T-helper 1 cell (primary cell): ENCODE measurements around the gene SMTN.
"Not testable (repeated sequence)": the region's sequence is repeated elsewhere in the genome, so short reads cannot be mapped to it uniquely, and the experiment has no call there.

ENCODE experiments used
- DNase-seq, 5 donors: peaks; one replicate each; pipeline ENCODE4 v3.0.0-alpha.2; 2012 to 2020

Gene SMTN

GRCh38 chr22:31073545-31074145 is 7.5 kb upstream of the SMTN start:
- DNase-seq = not testable (repeated sequence)

GRCh38 chr22:31075961-31076360 is 5.2 kb upstream of the SMTN start:
- DNase-seq = no peak

GRCh38 chr22:31077681-31078080 is 3.4 kb upstream of the SMTN start:
- no peak for DNase-seq

GRCh38 chr22:31078389-31078788 is 2.7 kb upstream of the SMTN start:
- DNase-seq = not testable (repeated sequence)

DNA sequence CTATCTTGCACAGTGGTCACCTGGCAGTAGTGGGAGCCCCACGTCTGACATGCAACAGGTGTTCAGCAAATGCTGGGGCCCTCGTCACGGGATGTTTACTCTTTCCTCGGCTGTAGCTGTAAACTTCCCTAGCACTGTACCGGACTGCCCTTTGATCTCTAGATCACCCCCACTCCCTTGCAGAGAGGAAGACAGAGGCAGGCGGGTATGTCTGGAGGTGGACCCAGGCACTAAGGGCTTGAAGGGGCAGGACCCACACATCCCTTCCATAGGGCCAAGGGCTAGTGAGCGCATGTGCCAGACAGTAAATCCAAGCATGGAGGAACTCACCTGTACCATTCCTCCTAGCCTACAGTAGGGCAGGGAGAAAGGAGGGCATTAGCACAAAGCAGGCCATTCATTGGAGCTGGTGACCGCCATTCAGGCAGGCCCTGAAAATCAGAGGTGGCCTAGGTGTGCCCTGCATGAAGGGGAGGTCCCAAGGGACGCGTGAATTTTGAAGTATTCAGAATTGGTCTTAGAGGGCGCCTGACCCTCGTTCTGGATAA is 1.9 kb upstream of the SMTN start:
- DNase-seq = no peak

GRCh38 chr22:31080164-31080847 is 812 bp upstream of the SMTN start:
- no peak for DNase-seq

GRCh38 chr22:31081963-31082605 is 966 bp downstream of the SMTN start:
- no peak for DNase-seq

DNA sequence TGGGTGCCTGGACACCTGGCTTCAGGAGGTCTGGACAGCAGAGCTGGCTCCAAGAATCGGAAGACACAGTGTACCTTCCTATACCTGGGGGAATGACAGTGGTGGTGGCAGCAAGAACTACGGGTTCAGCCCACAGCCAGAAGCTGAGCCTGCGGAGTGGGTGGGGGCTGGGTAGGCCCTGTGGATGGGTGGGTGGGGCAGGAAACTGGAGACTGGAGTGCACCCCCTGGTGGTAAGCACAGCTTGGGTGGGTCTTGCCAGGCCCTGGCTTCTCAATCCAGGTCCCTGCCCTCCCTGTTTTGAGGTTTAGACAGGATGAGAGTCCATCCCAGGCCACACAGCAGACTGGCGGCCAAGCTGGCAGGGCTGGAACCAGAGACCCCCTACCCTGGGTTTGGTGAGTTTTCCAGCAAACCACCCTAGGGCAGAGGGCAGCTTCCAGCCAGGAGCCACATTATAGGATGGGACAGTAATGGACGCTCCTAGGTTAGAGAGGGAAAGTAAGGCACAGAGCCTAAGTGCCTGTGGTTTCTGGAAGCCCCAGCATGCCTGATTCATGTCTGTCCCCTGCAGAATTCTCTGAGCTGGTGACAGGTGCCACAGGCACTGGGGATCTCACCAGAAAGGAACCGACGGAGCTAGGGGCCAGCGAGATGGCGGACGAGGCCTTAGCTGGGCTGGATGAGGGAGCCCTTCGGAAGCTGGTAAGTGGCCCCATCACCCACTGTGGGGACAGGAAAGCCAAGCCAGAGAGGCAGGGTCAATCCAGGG is 1.7 kb downstream of the SMTN start:
- DNase-seq = peak in 2 of 5 donors; percentile 31 to 40

DNA sequence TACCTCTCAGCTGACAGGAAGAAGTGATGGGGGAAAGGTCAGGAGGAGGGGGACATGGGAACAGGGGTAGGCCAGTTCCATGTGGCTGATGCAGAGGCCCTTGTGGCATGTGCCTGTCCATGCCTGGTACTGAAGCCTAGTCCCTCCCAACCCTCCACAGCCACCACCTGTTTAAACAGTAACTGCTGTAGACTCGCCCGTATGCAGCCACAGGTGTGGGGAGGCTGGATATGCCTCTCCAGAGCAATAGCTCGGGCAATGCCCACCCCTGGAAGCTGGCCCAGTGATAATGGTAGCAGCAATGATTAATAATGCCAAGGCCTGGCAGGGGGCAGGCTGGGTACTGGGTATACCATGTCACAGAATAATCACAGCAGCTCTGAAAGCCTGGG is 2.3 kb downstream of the SMTN start:
- no peak for DNase-seq

DNA sequence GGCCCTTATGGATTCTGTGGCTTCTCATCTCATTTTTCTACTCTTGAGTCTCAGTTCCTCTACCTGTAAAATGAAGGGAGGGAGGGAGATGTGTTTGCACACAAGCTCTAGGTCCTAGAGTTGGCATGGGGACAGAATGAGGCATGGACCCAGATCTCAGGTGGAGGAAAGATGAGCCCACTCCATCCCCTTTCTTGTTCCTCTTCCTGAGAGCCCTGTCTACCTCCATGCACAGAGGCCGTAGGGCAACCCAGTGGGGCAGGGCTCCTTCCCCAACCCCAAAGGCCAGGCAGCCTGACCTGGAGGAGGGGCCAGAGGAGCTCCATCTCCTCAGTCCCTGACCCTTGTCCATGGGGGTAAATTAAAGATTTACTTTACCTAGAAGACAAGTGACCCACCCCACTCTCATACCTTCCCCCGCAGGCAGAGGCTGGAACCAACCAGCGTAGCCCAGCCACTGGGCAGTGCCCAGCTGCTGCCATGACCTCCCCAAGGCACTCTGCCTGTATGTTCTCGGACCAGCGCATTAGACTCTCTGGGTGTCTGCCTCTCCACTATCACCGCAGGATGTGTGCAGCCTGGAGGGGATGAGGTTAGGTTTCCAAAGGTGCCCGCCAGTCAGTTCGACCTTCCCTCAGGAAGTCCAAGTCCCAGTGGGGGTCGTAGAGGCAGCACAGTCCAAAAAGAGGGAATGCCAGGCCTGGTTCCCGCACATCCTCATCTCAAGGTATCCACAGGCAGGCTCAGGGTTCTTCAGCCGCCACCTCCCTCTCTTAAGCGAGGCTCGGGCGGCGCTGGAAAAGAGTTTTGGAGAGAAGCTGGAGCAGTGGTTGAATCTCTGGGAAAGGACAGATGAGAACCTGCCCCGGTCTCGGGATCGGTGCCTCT is 3.0 kb downstream of the SMTN start:
- no peak for DNase-seq

- peak; percentile 75 to 84 (median 80) for DNase-seq
These were observed 3.8 kb downstream of the SMTN start for GRCh38 chr22:31084811-31085492.

DNA sequence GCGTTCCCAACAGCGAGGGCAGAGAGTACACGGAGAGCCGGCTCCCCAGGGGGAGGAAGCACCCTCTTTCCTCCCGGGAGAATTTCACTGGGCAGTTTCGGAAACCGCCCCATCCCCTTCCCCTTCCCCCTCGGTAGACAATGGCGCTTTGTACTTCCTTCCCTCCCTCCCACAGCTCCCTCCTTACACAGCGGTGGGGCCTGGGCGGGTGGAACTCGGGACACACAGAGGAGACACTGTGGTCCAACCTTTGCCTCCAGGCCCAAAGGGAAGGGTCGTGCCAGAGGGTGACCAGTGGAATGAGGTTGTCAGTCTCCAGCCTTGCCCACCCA is 4.3 kb downstream of the SMTN start:
- DNase-seq = no peak

DNA sequence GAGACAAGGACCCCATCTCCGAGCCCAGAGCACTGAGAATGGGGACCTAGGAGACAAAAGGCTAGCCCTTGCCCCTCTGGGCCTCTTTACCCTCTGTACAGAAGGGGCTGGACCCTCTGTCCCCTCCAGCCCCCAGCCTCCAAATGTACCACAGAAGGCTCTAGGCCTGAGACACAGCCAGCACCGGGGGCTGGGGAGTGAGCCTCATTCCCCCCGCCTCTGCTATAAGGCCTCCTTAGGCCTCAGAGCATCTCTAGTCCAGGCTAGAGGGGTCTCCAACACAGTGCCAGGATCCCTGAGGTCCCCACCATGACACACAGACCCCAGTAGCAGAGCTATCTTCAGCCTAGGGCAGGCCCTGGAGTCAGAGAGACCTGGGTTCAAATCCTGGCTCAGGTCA is 4.8 kb downstream of the SMTN start:
- no peak for DNase-seq

DNA sequence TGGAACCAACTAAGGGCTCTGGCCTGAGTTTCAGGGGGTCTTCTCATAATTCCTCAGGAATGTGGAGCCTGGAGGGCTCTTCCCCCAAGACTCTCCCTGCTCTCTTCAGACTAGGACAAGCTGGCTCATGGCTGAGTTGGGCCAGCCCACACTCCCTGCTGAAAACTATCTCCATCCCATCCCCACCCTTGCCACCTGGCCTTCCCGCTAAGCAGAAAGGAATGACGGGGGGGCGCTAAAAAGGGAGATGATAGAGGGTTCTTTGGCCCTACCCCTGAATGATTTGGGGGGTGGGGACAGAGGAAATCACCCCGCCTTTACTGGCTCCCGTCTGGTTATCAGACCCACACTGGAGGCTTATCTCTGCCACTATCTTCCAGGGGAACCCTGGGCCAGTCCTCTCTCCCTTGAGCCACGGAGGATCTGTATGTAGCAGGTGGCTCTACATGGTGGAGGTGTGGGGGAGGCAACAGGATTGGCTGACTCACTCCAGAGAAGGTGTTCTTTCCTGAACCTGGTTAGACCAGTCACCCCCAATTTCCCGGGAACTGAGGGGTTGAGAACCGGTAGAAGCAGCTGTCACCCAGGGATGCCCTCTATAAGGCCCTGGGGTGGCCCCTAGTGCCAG is 5.7 kb downstream of the SMTN start:
- no peak for DNase-seq

DNA sequence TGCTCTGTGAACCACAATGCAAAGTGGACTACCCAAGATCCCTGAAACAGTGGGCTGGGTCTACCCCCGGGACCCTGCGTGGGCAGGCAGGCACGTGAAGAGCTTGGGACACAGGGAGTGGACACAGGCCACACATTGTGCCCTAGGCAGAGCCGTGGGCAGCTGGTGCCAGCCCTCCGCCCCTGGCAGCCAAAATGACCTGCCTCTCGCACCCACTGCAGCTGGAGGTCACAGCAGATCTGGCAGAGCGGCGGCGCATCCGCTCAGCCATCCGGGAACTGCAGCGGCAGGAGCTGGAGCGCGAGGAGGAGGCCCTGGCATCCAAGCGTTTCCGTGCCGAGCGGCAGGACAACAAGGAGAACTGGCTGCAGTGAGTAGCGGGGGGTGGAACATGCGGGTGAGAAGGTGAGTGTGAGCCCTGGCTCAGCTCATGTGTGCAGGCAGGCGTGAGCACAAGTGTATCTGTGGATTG is 6.7 kb downstream of the SMTN start:
- no peak for DNase-seq

DNA sequence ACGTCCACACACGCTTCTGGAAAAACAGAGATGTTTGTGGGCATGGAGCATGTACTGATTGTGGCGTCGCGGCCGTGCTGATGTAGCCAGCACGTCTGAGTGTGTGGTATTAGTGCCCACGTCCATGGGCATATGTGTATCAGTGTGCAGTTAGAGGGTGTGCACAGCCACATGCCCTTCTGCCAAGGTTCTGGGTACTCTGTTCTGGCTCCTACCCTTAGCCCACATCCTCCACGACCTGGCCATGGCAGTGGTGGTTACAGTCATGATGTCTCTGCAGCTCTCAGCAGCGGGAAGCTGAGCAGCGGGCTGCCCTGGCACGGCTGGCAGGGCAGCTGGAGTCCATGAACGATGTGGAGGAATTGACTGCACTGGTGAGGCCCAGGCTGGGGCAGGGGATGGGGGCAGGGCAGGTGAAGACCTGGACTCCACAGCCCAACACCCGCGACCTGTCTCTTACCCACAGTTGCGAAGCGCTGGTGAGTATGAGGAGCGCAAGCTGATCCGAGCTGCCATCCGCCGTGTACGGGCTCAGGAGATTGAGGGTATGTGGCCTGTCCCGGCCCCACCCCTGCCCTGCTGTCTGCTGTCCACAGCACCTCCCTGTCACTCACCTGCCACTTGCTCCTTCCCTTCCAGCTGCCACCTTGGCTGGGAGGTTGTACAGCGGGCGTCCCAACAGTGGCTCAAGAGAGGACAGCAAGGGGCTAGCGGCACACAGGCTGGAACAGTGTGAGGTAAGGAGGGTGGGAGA is 7.3 kb downstream of the SMTN start:
- no peak for DNase-seq

DNA sequence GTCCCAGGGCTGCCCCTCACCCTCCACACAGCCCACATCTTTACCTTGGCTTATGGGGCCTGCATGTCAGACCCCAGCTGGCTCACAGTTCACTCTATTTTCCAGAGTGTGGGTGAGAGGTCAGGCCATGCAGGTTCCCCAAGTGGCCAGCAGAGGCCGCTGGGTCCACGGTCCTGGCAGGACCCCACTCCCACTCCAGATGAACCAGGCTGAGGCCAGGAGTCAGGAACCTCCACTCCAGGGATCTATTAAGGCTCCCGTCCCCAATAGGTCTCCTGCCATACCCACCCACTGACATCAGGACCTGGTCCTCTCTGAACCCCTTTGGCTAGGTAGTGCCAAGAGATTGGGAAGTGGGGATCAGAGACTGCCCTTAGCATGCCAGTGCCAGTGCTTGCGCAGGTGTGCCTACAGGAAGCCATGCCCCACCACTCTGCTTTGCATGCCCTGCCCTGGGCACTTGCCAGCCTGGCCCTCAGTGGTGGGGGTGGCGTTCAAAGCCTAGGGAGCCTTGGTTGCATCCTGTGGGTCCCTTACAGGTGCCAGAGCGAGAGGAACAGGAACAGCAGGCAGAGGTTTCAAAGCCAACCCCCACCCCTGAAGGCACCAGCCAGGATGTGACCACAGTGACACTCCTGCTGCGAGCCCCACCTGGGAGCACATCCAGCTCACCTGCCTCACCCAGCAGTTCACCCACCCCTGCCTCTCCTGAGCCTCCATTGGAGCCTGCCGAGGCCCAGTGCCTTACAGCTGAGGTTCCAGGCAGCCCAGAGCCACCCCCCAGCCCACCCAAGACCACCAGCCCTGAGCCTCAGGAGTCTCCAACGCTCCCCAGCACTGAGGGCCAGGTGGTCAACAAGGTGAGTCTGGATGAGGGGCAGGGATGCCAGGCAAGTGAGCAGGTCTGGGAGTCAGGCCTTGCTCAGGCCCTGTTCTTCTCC is 8.3 kb downstream of the SMTN start:
- DNase-seq = no peak

GRCh38 chr22:31090217-31091085 is 9.3 kb downstream of the SMTN start:
- DNase-seq = no peak
